Pancreas (tissue), 10 donors: ENCODE results near the gene CHRM2. TPM values are rescaled to one million over a fixed set of nuclear protein-coding genes. Genes with fewer than 3 reads are reported as not detected.

Source experiments
- ATAC-seq, 4 donors: fragments of 200-7000 bp; cut with Tn5 transposase; one replicate each; pipeline versions ENCODE4 v1.8.0 to v1.9.1; 2020; ENCODE audit warnings: mild to moderate bottlenecking in 4 of 4, moderate library complexity in 4 of 4
- DNase-seq, 6 donors: peaks; one replicate each; pipeline ENCODE4 v3.0.0-alpha.2; 2020
- FAIRE-seq: peaks from 2 replicates; lab custom pipeline; 2012; peaks lifted over from hg19 to GRCh38; lab: Jason Lieb, UNC
- H3K27ac ChIP-seq, 4 donors: fragments of 200-600 bp; sonication (generic); 1 replicate in 3 of 4; 2 replicates in 1 of 4; pipeline versions ENCODE4 v1.5.0 to v1.8.0; 2020
- H3K27me3 ChIP-seq, 4 donors: fragments of 200-600 bp; one replicate each; pipeline ENCODE4 v1.8.0; 2021
- H3K36me3 ChIP-seq, 3 donors: fragments of 200-600 bp; sonication (generic) in 1 of 3; one replicate each; pipeline versions ENCODE4 v1.5.0 to v1.8.0; 2020 to 2021
- H3K4me1 ChIP-seq, 3 donors: fragments of 200-600 bp; one replicate each; pipeline ENCODE4 v1.8.0; 2021
- H3K4me3 ChIP-seq, 4 donors: fragments of 200-600 bp; sonication (generic) in 2 of 4; one replicate each; pipeline versions ENCODE4 v1.5.0 to v1.8.0; 2020 to 2021
- H3K9me3 ChIP-seq, 4 donors: fragments of 200-600 bp; one replicate each; pipeline ENCODE4 v1.8.0; 2021
- CTCF ChIP-seq, 4 donors: fragments of 200-600 bp; sonication (generic) in 3 of 4; IDR thresholded peaks; one replicate each; pipeline versions ENCODE4 v1.5.0 to v1.8.0; 2021; ENCODE audit warnings: antibody characterized with exemption in 4 of 4
- WGBS, 2 donors: extraction: QIAGEN DNeasy Blood & Tissue Kit; methylation state at CpG; one replicate each; pipeline ENCODE4 v1.1.7; 2013; 5-methylcytosine and 5-hydroxymethylcytosine counted together
- intact Hi-C, 3 donors: fragments of 100-400 bp; cut with DNase I; formaldehyde crosslinking; loops; one replicate each; pipeline versions ENCODE4 v1.11.1 to v1.14.2; 2022
- polyA plus RNA-seq, 2 donors: library from polyadenylated mRNA; stranded (reverse); fragments of 200-250 nt; gene quantifications; one replicate each; pipeline ENCODE4 v1.2.3, GENCODE V29; 2013
- total RNA-seq, 6 donors: library from RNA; stranded (reverse); fragmentation: NEBNext Ultra II Directional in 4 of 6; extraction: Animal tissue kit (Norgen Biotek cat#: 25700) in 4 of 6; gene quantifications; one replicate each; pipeline versions ENCODE4 v1.2.1 to v1.2.4, GENCODE V29; 2021 to 2023
- donor health status: healthy with polysubstance abuse.
- donor health status: DM: no; HTN: no; CAD: no; lungs with moderate emphysema.
- donor health status: DM: no; HTN: no; CAD: no.
- donor health status: control.
- donor health status: control.
- donor health status: Bipolar disorder and iron deficiency.
- donor health status: DM: yes; HTN: yes; CAD: no.
- donor health status: DM: no; HTN: no; CAD: no.
- donor health status: DM: no; HTN: no; CAD: no.
- donor health status: DM: yes; HTN: yes; CAD: no.

The CHRM2 gene
- total and polyA plus RNA-seq, 8 donors: 0.03 to 0.12 (median 0.08) TPM; not detected in 5

- DNase-seq (no peak), ATAC-seq (no peak), FAIRE-seq (no peak)
- intact Hi-C loops: no loop called here
- no peaks in the 10 kb centered on the region for H3K4me1 ChIP-seq
- TF ChIP-seq CTCF (IDR thresholded peaks at IDR 0.05): no peak
- H3K27ac ChIP-seq: no peak overlapping the region
- H3K36me3 ChIP-seq: no peaks in the 10 kb centered on the region
- no peaks in the 10 kb centered on the region for H3K9me3 ChIP-seq
- H3K27me3 ChIP-seq: peaks cover 0 to 10% (median 0%) of the 10 kb centered on the region in 4 donors
- H3K4me3 ChIP-seq: no peak overlapping the region
- WGBS, 2 donors: 17 to 21% methylated on average over 1 of the region's 1 CpG
These were observed 31.6 kb downstream of the CHRM2 start for GRCh38 chr7:136900005-136900404.

GRCh38 chr7:136910771-136911170 is 42.3 kb downstream of the CHRM2 start:
- ATAC-seq (no peak), FAIRE-seq (no peak), DNase-seq (no peak)
- no peaks in the 10 kb centered on the region for H3K27me3 ChIP-seq
- WGBS, 2 donors: 28 to 41% methylated on average over 1 of the region's 1 CpG
- TF ChIP-seq CTCF (IDR thresholded peaks at IDR 0.05): no peak
- no peaks in the 10 kb centered on the region for H3K9me3 ChIP-seq
- H3K27ac ChIP-seq: no peak overlapping the region
- no peaks in the 10 kb centered on the region for H3K4me1 ChIP-seq
- H3K36me3 ChIP-seq: no peaks in the 10 kb centered on the region
- intact Hi-C loops: no loop called here
- no peak overlapping the region for H3K4me3 ChIP-seq

GRCh38 chr7:136911344-136911743 is 42.9 kb downstream of the CHRM2 start:
- WGBS, 2 donors: 36 to 45% methylated on average over 6 of the region's 6 CpGs
- FAIRE-seq: no peak
- DNase-seq: no peak
- Histone ChIP-seq H3K27ac (no peak overlapping the region), H3K9me3 (no peaks in the 10 kb centered on the region), H3K4me3 (no peak overlapping the region), H3K36me3 (no peaks in the 10 kb centered on the region), H3K4me1 (no peaks in the 10 kb centered on the region), H3K27me3 (no peaks in the 10 kb centered on the region)
- no peak for TF ChIP-seq CTCF (IDR thresholded peaks at IDR 0.05)
- ATAC-seq: no peak
- intact Hi-C loops: no loop called here

- WGBS, 2 donors: 23 to 28% methylated on average over 3 of the region's 3 CpGs
- TF ChIP-seq CTCF (IDR thresholded peaks at IDR 0.05): no peak
- Histone ChIP-seq H3K27me3 (no peaks in the 10 kb centered on the region), H3K36me3 (no peaks in the 10 kb centered on the region), H3K27ac (no peak overlapping the region), H3K4me1 (no peaks in the 10 kb centered on the region), H3K9me3 (no peaks in the 10 kb centered on the region), H3K4me3 (no peak overlapping the region)
- ATAC-seq (no peak), FAIRE-seq (no peak), DNase-seq (no peak)
- intact Hi-C loops: no loop called here
These were observed 43.9 kb downstream of the CHRM2 start for GRCh38 chr7:136912339-136912738.

GRCh38 chr7:136914016-136914415 is 45.6 kb downstream of the CHRM2 start:
- Histone ChIP-seq H3K27ac (no peak overlapping the region), H3K4me1 (no peaks in the 10 kb centered on the region), H3K4me3 (no peak overlapping the region), H3K9me3 (no peaks in the 10 kb centered on the region), H3K36me3 (no peaks in the 10 kb centered on the region), H3K27me3 (no peaks in the 10 kb centered on the region)
- no peak for TF ChIP-seq CTCF (IDR thresholded peaks at IDR 0.05)
- FAIRE-seq (no peak), DNase-seq (no peak), ATAC-seq (no peak)
- intact Hi-C loops: no loop called here
- WGBS, 2 donors: 65 to 73% methylated on average over 3 of the region's 3 CpGs
